Breast epithelium (tissue), 4 donors: ENCODE measurements around the gene GPR39. TPM values are rescaled to one million over a fixed set of nuclear protein-coding genes. Genes with fewer than 3 reads are reported as not detected.

ENCODE experiments used
- DNase-seq, 2 donors: peaks; one replicate each; pipeline ENCODE4 v3.0.0-alpha.2; 2019; ENCODE audit warnings: low spot score in 2 of 2
- H3K27ac ChIP-seq, 2 donors: fragments of 200-600 bp; sonication (generic) in 1 of 2; one replicate each; pipeline ENCODE4 v1.5.1; 2016 to 2019; ENCODE audit warnings: mild to moderate bottlenecking in 1 of 2
- H3K27me3 ChIP-seq, 2 donors: fragments of 200-600 bp; sonication (generic) in 1 of 2; one replicate each; pipeline versions ENCODE4 v1.5.1 to v1.6.0; 2017 to 2019; ENCODE audit warnings: control low read depth in 1 of 2, mild to moderate bottlenecking in 1 of 2
- H3K36me3 ChIP-seq: fragments of 200-600 bp; one replicate; pipeline ENCODE4 v1.5.1; 2019
- H3K4me1 ChIP-seq, 2 donors: fragments of 200-600 bp; sonication (generic); one replicate each; pipeline ENCODE4 v1.5.1; 2016 to 2019; ENCODE audit warnings: control low read depth in 1 of 2
- H3K4me3 ChIP-seq, 3 donors: fragments of 200-600 bp; sonication (generic); 1 replicate in 2 of 3; 2 replicates in 1 of 3; pipeline ENCODE4 v1.5.1; 2016 to 2019; ENCODE audit warnings: mild to moderate bottlenecking in 3 of 3, moderate library complexity in 2 of 3
- H3K9me3 ChIP-seq, 2 donors: fragments of 200-600 bp; sonication (generic) in 1 of 2; one replicate each; pipeline ENCODE4 v1.5.1; 2016 to 2019; ENCODE audit warnings: control low read depth in 1 of 2
- POLR2A ChIP-seq: fragments of 450-650 bp; IDR thresholded peaks from one replicate; pipeline ENCODE4 v1.6.1; 2016; ENCODE audit warnings: antibody characterized with exemption, mild to moderate bottlenecking, moderate library complexity
- POLR2AphosphoS5 ChIP-seq, 3 donors: sonication (generic); formaldehyde crosslinking; IDR thresholded peaks; one replicate each; pipeline ENCODE4 v1.6.1; 2017; ENCODE audit warnings: antibody characterized with exemption in 3 of 3
- intact Hi-C: fragments of 100-400 bp; cut with DNase I; formaldehyde crosslinking; loops from one replicate; pipeline ENCODE4 v1.15.1; 2023; ENCODE audit warnings: low total_unique reads
- total RNA-seq, 3 donors: library from RNA; depleted of rRNA; stranded (reverse); fragments of >200 nt; gene quantifications; one replicate each; pipeline ENCODE4 v1.1.0, GENCODE V29; 2016
- TF ChIP-seq, protein P1 (sequence below), 3 donors: fragments of 450-650 bp; IDR thresholded peaks; one replicate each; pipeline ENCODE4 v1.5.1; 2016 to 2017; ENCODE audit warnings: antibody characterized with exemption in 3 of 3, mild to moderate bottlenecking in 3 of 3, moderate library complexity in 3 of 3

The GPR39 gene
- total RNA-seq, 3 donors from 2014 or later = 0.16 to 10.4 (median 8.2) TPM

- DNase-seq = no peak
- TF ChIP-seq, protein P1, sequence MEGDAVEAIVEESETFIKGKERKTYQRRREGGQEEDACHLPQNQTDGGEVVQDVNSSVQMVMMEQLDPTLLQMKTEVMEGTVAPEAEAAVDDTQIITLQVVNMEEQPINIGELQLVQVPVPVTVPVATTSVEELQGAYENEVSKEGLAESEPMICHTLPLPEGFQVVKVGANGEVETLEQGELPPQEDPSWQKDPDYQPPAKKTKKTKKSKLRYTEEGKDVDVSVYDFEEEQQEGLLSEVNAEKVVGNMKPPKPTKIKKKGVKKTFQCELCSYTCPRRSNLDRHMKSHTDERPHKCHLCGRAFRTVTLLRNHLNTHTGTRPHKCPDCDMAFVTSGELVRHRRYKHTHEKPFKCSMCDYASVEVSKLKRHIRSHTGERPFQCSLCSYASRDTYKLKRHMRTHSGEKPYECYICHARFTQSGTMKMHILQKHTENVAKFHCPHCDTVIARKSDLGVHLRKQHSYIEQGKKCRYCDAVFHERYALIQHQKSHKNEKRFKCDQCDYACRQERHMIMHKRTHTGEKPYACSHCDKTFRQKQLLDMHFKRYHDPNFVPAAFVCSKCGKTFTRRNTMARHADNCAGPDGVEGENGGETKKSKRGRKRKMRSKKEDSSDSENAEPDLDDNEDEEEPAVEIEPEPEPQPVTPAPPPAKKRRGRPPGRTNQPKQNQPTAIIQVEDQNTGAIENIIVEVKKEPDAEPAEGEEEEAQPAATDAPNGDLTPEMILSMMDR (IDR thresholded peaks at IDR 0.05) = no peak
- TF ChIP-seq POLR2AphosphoS5 (IDR thresholded peaks at IDR 0.05) (no peak), POLR2A (no peak)
- Histone ChIP-seq H3K9me3 (no peaks in the 10 kb centered on the region), H3K27me3 (no peaks in the 10 kb centered on the region), H3K36me3 (no peaks in the 10 kb centered on the region), H3K27ac (no peak overlapping the region), H3K4me3 (no peak overlapping the region), H3K4me1 (no peaks in the 10 kb centered on the region)
- intact Hi-C loops = no loop called here
Observed at GRCh38 chr2:132430895-132431294, 14.3 kb downstream of the GPR39 start.

DNA sequence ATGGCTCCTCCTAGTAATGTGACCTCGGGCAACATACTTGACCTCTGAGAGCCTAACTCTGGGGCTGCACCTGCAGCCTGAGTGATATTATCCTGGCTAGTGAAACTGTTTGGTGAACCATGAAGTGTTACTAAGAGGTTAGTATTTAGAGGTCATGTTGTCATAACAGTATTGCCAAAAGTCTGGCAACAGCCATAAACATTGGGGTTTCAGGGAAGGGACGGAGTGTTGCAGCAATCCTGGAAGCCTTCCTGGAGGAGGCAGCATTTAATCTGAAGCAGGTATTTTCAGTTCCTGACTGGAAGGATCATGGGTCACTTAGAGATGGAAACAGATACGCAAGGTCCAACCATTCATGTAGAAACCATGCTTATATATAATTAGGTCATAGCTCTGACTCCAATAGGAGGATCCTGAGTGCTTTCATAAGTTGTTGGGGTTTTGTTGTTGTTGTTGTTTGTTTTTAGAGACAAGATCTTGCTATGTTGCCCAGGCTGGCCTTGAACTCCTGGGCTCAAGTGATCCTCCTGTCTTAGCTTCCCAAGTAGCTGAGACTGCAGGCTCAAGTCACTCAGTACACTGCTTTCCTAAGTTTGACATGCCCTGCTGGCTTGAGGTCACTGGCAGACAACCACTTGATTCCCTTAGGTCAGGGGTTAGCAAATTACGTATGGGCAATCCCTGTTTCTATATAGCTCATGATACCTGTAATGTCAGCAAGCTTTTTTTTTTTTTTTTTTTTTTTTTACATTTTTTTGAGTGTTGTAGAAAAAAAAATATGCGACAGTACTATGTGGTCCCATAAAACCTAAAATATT lies 21.5 kb downstream of the GPR39 start:
- Histone ChIP-seq H3K27me3 (no peaks in the 10 kb centered on the region), H3K9me3 (no peaks in the 10 kb centered on the region), H3K4me3 (no peak overlapping the region), H3K27ac (no peak overlapping the region), H3K4me1 (no peaks in the 10 kb centered on the region), H3K36me3 (no peaks in the 10 kb centered on the region)
- TF ChIP-seq, protein P1 (IDR thresholded peaks at IDR 0.05) = no peak
- TF ChIP-seq POLR2AphosphoS5 (IDR thresholded peaks at IDR 0.05) (no peak), POLR2A (no peak)
- intact Hi-C loops = no loop called here
- DNase-seq = no peak

GRCh38 chr2:132438691-132439090 lies 22.1 kb downstream of the GPR39 start:
- Histone ChIP-seq H3K36me3 (no peaks in the 10 kb centered on the region), H3K4me3 (no peak overlapping the region), H3K27me3 (no peaks in the 10 kb centered on the region), H3K9me3 (no peaks in the 10 kb centered on the region), H3K4me1 (no peaks in the 10 kb centered on the region), H3K27ac (no peak overlapping the region)
- no peak for TF ChIP-seq POLR2A
- no peak for TF ChIP-seq POLR2AphosphoS5 (IDR thresholded peaks at IDR 0.05)
- TF ChIP-seq, protein P1 (IDR thresholded peaks at IDR 0.05) = no peak
- no peak for DNase-seq
- intact Hi-C loops = no loop called here

DNA sequence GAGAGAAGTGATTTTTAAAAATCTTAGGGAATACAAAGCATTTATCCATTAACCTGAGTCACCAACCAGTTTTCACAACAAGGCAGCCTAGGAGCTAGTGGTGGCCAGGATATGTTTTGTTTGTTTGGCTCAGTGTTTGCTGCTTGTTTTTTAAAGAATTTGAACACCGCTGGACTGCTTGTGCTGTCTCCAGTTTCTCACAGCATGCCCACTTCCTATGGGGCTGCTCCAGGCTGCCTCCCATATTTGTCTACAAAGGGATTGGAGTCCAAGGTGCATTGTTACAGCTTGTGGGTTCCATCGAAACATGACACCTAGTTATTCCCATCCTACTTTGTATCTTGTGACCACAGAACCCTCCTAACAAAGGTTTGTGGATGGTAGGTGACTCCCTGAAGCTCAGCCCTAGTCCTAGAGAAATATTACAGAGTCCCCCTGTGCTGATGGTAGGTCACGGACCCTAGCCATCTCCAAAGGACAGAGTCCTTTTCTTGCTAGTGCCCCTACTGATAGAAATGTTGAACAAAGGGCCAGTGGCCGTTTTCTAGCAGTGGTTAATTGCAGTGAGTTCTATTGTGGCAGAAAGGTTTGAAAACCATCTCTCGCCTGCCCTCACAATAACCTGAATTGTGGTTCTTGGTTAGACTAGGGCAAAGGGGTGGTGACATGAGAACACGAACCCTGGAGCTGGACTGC lies 23.2 kb downstream of the GPR39 start:
- no peaks in the 10 kb centered on the region for H3K4me1 ChIP-seq
- no peak overlapping the region for H3K4me3 ChIP-seq
- H3K27me3 ChIP-seq = no peaks in the 10 kb centered on the region
- H3K9me3 ChIP-seq = no peaks in the 10 kb centered on the region
- DNase-seq = no peak
- TF ChIP-seq, protein P1 (IDR thresholded peaks at IDR 0.05) = no peak
- TF ChIP-seq POLR2AphosphoS5 (IDR thresholded peaks at IDR 0.05) (no peak), POLR2A (no peak)
- no peaks in the 10 kb centered on the region for H3K36me3 ChIP-seq
- intact Hi-C loops = no loop called here
- H3K27ac ChIP-seq = no peak overlapping the region

DNA sequence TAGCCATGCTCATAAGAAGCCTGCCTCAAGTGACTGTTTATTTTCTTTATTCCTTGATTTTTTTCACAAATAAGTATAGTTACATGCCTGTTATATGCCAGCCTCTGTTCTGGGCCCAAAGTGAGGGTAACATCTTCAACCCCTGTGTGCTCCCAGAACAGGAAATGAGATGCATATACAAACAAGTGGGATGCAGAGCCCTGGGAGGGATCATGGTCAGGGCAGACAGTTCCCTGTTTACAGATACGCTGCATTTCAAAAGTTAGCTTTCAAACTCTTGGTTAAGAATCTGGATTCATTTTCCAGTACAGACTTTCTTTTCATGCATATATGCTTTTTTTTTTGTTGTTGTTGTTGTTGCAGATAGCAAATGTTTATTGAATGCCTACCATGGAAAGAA lies 24.4 kb downstream of the GPR39 start:
- no peaks in the 10 kb centered on the region for H3K27me3 ChIP-seq
- no peak overlapping the region for H3K4me3 ChIP-seq
- no peak overlapping the region for H3K27ac ChIP-seq
- no peaks in the 10 kb centered on the region for H3K4me1 ChIP-seq
- no peak for TF ChIP-seq POLR2AphosphoS5 (IDR thresholded peaks at IDR 0.05)
- TF ChIP-seq, protein P1 (IDR thresholded peaks at IDR 0.05) = no peak
- H3K36me3 ChIP-seq = no peaks in the 10 kb centered on the region
- H3K9me3 ChIP-seq = no peaks in the 10 kb centered on the region
- intact Hi-C loops = no loop called here
- no peak for DNase-seq
